Osteoblast (primary cell): Measurements from ENCODE around the gene MAP3K12. TPM values are rescaled to one million over a fixed set of nuclear protein-coding genes. Genes with fewer than 3 reads are reported as not detected.
A peak's percentile ranks its signal among the peaks of the same experiment; 100 is the strongest.

Experiments
- DNase-seq: peaks from one replicate; pipeline ENCODE4 v3.0.0; 2011; ENCODE audit warnings: low spot score, mixed read lengths; ENCODE audit not compliant: insufficient read length; ENCODE audit errors: missing footprints
- H2AFZ ChIP-seq: 2 replicates; pipeline ENCODE4 v1.6.0; 2011; ENCODE audit warnings: mild to moderate bottlenecking, low read length
- H3K27ac ChIP-seq: 2 replicates; pipeline ENCODE4 v1.5.1; 2011; ENCODE audit warnings: mild to moderate bottlenecking, low read depth, low read length, moderate library complexity
- H3K27me3 ChIP-seq: 2 replicates; pipeline ENCODE4 v1.6.0; 2012; ENCODE audit warnings: mild to moderate bottlenecking, control low read depth, inconsistent platforms, low read length, moderate library complexity; ENCODE audit not compliant: insufficient read depth
- H3K36me3 ChIP-seq: 2 replicates; pipeline ENCODE4 v1.5.1; 2011; ENCODE audit warnings: mild to moderate bottlenecking, low read length, control low read depth, moderate library complexity; ENCODE audit not compliant: insufficient read depth
- H3K4me1 ChIP-seq: 2 replicates; pipeline ENCODE4 v1.5.1; 2011; ENCODE audit warnings: mild to moderate bottlenecking, low read length, control low read depth, moderate library complexity; ENCODE audit not compliant: insufficient read depth
- H3K4me2 ChIP-seq: 2 replicates; pipeline ENCODE4 v1.6.0; 2011; ENCODE audit warnings: mild to moderate bottlenecking, low read length; ENCODE audit not compliant: insufficient read depth
- H3K4me3 ChIP-seq: fragments of 200-600 bp; sonication (generic); 3 replicates; pipeline ENCODE4 v1.5.1; 2012; ENCODE audit warnings: mild to moderate bottlenecking, low read length, inconsistent platforms; ENCODE audit not compliant: insufficient read depth
- H3K79me2 ChIP-seq: 2 replicates; pipeline ENCODE4 v1.6.0; 2012; ENCODE audit warnings: mild to moderate bottlenecking, low read length, control low read depth, inconsistent platforms; ENCODE audit not compliant: insufficient read depth
- H3K9me3 ChIP-seq: 2 replicates; pipeline ENCODE4 v1.5.1; 2011; ENCODE audit warnings: low read depth, low read length, control low read depth
- H4K20me1 ChIP-seq: 2 replicates; pipeline ENCODE4 v1.6.0; 2012; ENCODE audit warnings: mild to moderate bottlenecking, low read length, control low read depth; ENCODE audit not compliant: insufficient read depth
- CTCF ChIP-seq: IDR thresholded peaks from 2 replicates; pipeline ENCODE4 v1.5.1; 2011; ENCODE audit warnings: mild to moderate bottlenecking, low read depth, low read length, moderate library complexity; ENCODE audit errors: extremely low read depth
- total RNA-seq: library from RNA; depleted of rRNA; stranded (reverse); fragments of >200 nt; gene quantifications from 2 replicates; pipeline ENCODE4 v1.2.3, GENCODE V29; 2012

The MAP3K12 gene
- total RNA-seq, 1 donor: 49.6 TPM

- no peak for TF ChIP-seq CTCF
- no peak for DNase-seq
- H3K79me2 ChIP-seq: no peaks in the 10 kb centered on the region
- peaks cover 68% of the 10 kb centered on the region for H3K36me3 ChIP-seq
- H3K27ac ChIP-seq: peak overlapping the region; percentile 73
- peak overlapping the region; percentile 30 for H3K4me2 ChIP-seq
- no peaks in the 10 kb centered on the region for H3K9me3 ChIP-seq
- H3K4me1 ChIP-seq: peaks cover 13% of the 10 kb centered on the region
- no peak overlapping the region for H3K4me3 ChIP-seq
- H2AFZ ChIP-seq: no peak overlapping the region
- H4K20me1 ChIP-seq: no peaks in the 10 kb centered on the region
- no peaks in the 10 kb centered on the region for H3K27me3 ChIP-seq
Measured at GRCh38 chr12:53538209-53538689, 39.0 kb upstream of the MAP3K12 start.

GRCh38 chr12:53536962-53537361 is 37.7 kb upstream of the MAP3K12 start:
- no peak for DNase-seq
- Histone ChIP-seq H3K27ac (no peak overlapping the region), H2AFZ (no peak overlapping the region), H3K9me3 (no peaks in the 10 kb centered on the region), H3K4me1 (peaks cover 13% of the 10 kb centered on the region), H3K4me2 (no peak overlapping the region), H3K79me2 (no peaks in the 10 kb centered on the region), H3K4me3 (no peak overlapping the region), H3K27me3 (no peaks in the 10 kb centered on the region), H3K36me3 (peaks cover 70% of the 10 kb centered on the region), H4K20me1 (no peaks in the 10 kb centered on the region)
- TF ChIP-seq CTCF: no peak

- no peaks in the 10 kb centered on the region for H3K79me2 ChIP-seq
- H3K27me3 ChIP-seq: no peaks in the 10 kb centered on the region
- no peak overlapping the region for H2AFZ ChIP-seq
- DNase-seq: no peak
- H3K4me1 ChIP-seq: peaks cover 11% of the 10 kb centered on the region
- no peaks in the 10 kb centered on the region for H3K9me3 ChIP-seq
- H4K20me1 ChIP-seq: no peaks in the 10 kb centered on the region
- no peak overlapping the region for H3K4me2 ChIP-seq
- no peak overlapping the region for H3K27ac ChIP-seq
- TF ChIP-seq CTCF: no peak
- no peak overlapping the region for H3K4me3 ChIP-seq
- peaks cover 77% of the 10 kb centered on the region for H3K36me3 ChIP-seq
Measured at GRCh38 chr12:53533471-53533870, 34.2 kb upstream of the MAP3K12 start.

GRCh38 chr12:53532524-53533445 is 33.5 kb upstream of the MAP3K12 start:
- Histone ChIP-seq H4K20me1 (no peaks in the 10 kb centered on the region), H3K4me3 (no peak overlapping the region), H3K4me2 (no peak overlapping the region), H3K27me3 (no peaks in the 10 kb centered on the region), H3K79me2 (no peaks in the 10 kb centered on the region), H2AFZ (no peak overlapping the region), H3K4me1 (peaks cover 5% of the 10 kb centered on the region), H3K27ac (no peak overlapping the region), H3K9me3 (no peaks in the 10 kb centered on the region), H3K36me3 (peaks cover 78% of the 10 kb centered on the region)
- TF ChIP-seq CTCF: no peak
- no peak for DNase-seq
